Astrocyte of the cerebellum (primary cell): Measurements from ENCODE around the gene TTK.
"Not testable (repeated sequence)": the region's sequence is repeated elsewhere in the genome, so short reads cannot be mapped to it uniquely, and the experiment has no call there.

Source experiments
- DNase-seq: peaks from one replicate; pipeline ENCODE4 v3.0.0-alpha.2; 2011; ENCODE audit warnings: low read depth
- H3K4me3 ChIP-seq: 2 replicates; pipeline ENCODE4 v1.5.1; 2011; ENCODE audit warnings: mild to moderate bottlenecking, low read depth, low read length, moderate library complexity
- CTCF ChIP-seq: IDR thresholded peaks from 2 replicates; pipeline ENCODE4 v1.5.1; 2012; ENCODE audit warnings: low read length, low read depth, moderate library complexity, mild to moderate bottlenecking; ENCODE audit errors: missing control alignments
- in situ Hi-C: cut with HindIII; loops from 2 replicates; pipeline ENCODE4 v1.10.0; 2017; ENCODE audit warnings: low sequenced_read_pairs

The TTK gene

GRCh38 chr6:80029470-80029869, 25.0 kb downstream of the TTK start:
- TF ChIP-seq CTCF: no peak
- no peak for DNase-seq
- in situ Hi-C loops: no loop called here
- no peak overlapping the region for H3K4me3 ChIP-seq

GRCh38 chr6:80048220-80048619, 43.8 kb downstream of the TTK start:
- DNase-seq, H3K4me3 ChIP-seq, in situ Hi-C loops: not testable (repeated sequence)

GRCh38 chr6:80060774-80061173, 56.3 kb downstream of the TTK start:
- H3K4me3 ChIP-seq: no peak overlapping the region
- DNase-seq: no peak
- in situ Hi-C loops: no loop called here
- no peak for TF ChIP-seq CTCF

GRCh38 chr6:80068146-80068545, 63.7 kb downstream of the TTK start:
- H3K4me3 ChIP-seq, DNase-seq, in situ Hi-C loops: not testable (repeated sequence)

- in situ Hi-C loops, H3K4me3 ChIP-seq, DNase-seq: not testable (repeated sequence)
Observed at GRCh38 chr6:80070431-80070830, 66.0 kb downstream of the TTK start.

- DNase-seq: no peak
- H3K4me3 ChIP-seq: no peak overlapping the region
- in situ Hi-C loops: no loop called here
- no peak for TF ChIP-seq CTCF
Observed at GRCh38 chr6:80077067-80077466, 72.6 kb downstream of the TTK start.

GRCh38 chr6:80088637-80089036, 84.2 kb downstream of the TTK start:
- in situ Hi-C loops: no loop called here
- no peak for TF ChIP-seq CTCF
- no peak for DNase-seq
- H3K4me3 ChIP-seq: no peak overlapping the region

- DNase-seq: no peak
- H3K4me3 ChIP-seq: no peak overlapping the region
- TF ChIP-seq CTCF: no peak
- in situ Hi-C loops: no loop called here
Observed at GRCh38 chr6:80091506-80091905, 87.1 kb downstream of the TTK start.
